K562 (cell line): ENCODE measurements around the gene LSM12. TPM values are rescaled to one million over a fixed set of nuclear protein-coding genes. Genes with fewer than 3 reads are reported as not detected.

ENCODE experiments used
- C11orf30 ChIP-seq: fragments of 450-650 bp; IDR thresholded peaks from 2 replicates; pipeline ENCODE4 v1.6.1; 2016; ENCODE audit warnings: low read depth, mild to moderate bottlenecking
- CREM ChIP-seq: IDR thresholded peaks from 2 replicates; pipeline ENCODE4 v1.6.1; 2014; ENCODE audit warnings: antibody characterized with exemption, low read depth
- CSDE1 ChIP-seq, 2 experiments: fragments of 450-650 bp; IDR thresholded peaks; 2 replicates each; pipeline ENCODE4 v1.6.1; 2016; ENCODE audit warnings: mild to moderate bottlenecking in 1 of 2
- EGR1 ChIP-seq: fragments of 450-650 bp; conservative IDR thresholded peaks from 2 replicates; pipeline ENCODE4 v1.6.1; 2017; ENCODE audit warnings: mild to moderate bottlenecking
- ESRRB ChIP-seq: fragments of 250-450 bp; sonication (Bioruptor Pico); IDR thresholded peaks from 2 replicates; pipeline ENCODE4 v1.5.0; 2020; ENCODE audit warnings: mild to moderate bottlenecking, moderate library complexity, borderline replicate concordance
- HDAC6 ChIP-seq: IDR thresholded peaks from 2 replicates; pipeline ENCODE4 v1.6.1; 2012; ENCODE audit warnings: low read depth, mild to moderate bottlenecking, control low read depth, inconsistent platforms, low read length, moderate library complexity
- HNRNPL ChIP-seq: fragments of 200-400 bp; formaldehyde crosslinking; IDR thresholded peaks from 2 replicates; pipeline ENCODE4 v1.6.1; 2017; ENCODE audit warnings: low read depth, mild to moderate bottlenecking, low read length
- KLF1 ChIP-seq: fragments of 450-650 bp; IDR thresholded peaks from 2 replicates; pipeline ENCODE4 v1.6.1; 2016; ENCODE audit warnings: missing genetic modification characterization, missing compliant biosample characterization
- MEF2D ChIP-seq: conservative IDR thresholded peaks from 2 replicates; pipeline ENCODE4 v1.6.1; 2016; ENCODE audit warnings: low read depth, missing genetic modification characterization, missing compliant biosample characterization
- MYNN ChIP-seq, 2 experiments: sonication (generic); formaldehyde crosslinking in 1 of 2; IDR thresholded peaks; 2 replicates each; pipeline versions ENCODE4 v1.5.0 to v1.6.1; 2016 to 2020; ENCODE audit warnings: antibody characterized with exemption in 1 of 2, missing genetic modification reagents in 1 of 2
- NCOR1 ChIP-seq: fragments of 450-650 bp; IDR thresholded peaks from 2 replicates; pipeline ENCODE4 v1.6.1; 2016; ENCODE audit warnings: mild to moderate bottlenecking, moderate library complexity
- POLR3A ChIP-seq: IDR thresholded peaks from 2 replicates; pipeline ENCODE4 v1.6.1; 2011; ENCODE audit warnings: borderline replicate concordance, mild to moderate bottlenecking, moderate library complexity; ENCODE audit not compliant: insufficient read length, insufficient read depth; ENCODE audit errors: extremely low read depth
- RBM25 ChIP-seq: fragments of 200-400 bp; formaldehyde crosslinking; IDR thresholded peaks from 2 replicates; pipeline ENCODE4 v1.6.1; 2018; ENCODE audit warnings: low read length, low read depth, moderate library complexity; ENCODE audit not compliant: severe bottlenecking
- RBM39 ChIP-seq: fragments of 200-400 bp; formaldehyde crosslinking; optimal IDR thresholded peaks from 2 replicates; pipeline ENCODE3; 2018; ENCODE audit warnings: low read depth, low read length
- RCOR1 ChIP-seq, 2 experiments: IDR thresholded peaks; 2 replicates each; pipeline ENCODE4 v1.6.1; 2012; ENCODE audit warnings: low read depth in 2 of 2, low read length in 2 of 2, borderline replicate concordance in 1 of 2, improper control_type of control experiment in 1 of 2
- TBP ChIP-seq: optimal IDR thresholded peaks from 2 replicates; pipeline ENCODE3; 2011; ENCODE audit warnings: low read depth, low read length, improper control_type of control experiment
- ZNF23 ChIP-seq: fragments of 250-450 bp; sonication (Bioruptor Pico); IDR thresholded peaks from 2 replicates; pipeline ENCODE4 v1.4.0; 2020; ENCODE audit warnings: mild to moderate bottlenecking
- ZNF584 ChIP-seq: fragments of 200-800 bp; sonication (Bioruptor generic); IDR thresholded peaks from 2 replicates; pipeline ENCODE4 v1.6.1; 2016; ENCODE audit warnings: low read depth, mild to moderate bottlenecking, missing genetic modification characterization, missing compliant biosample characterization
- ZNF778 ChIP-seq: fragments of 450-650 bp; formaldehyde crosslinking; IDR thresholded peaks from 2 replicates; pipeline ENCODE4 v1.4.0; 2020; ENCODE audit warnings: mild to moderate bottlenecking, moderate library complexity
- polyA plus RNA-seq, 8 experiments: library from polyadenylated mRNA; depleted of rRNA in 4 of 8; stranded (reverse) in 5 of 8; unstranded in 3 of 8; fragments of >200 nt; fragmentation: Nextera tagmentation in 2 of 8; fragmentation: Illumina TruSeq in 1 of 8; extraction: Ambion mirVana in 2 of 8; extraction: Trizol in 1 of 8; gene quantifications; 2 replicates each; pipeline versions ENCODE4 v1.2.1 to v1.2.3, GENCODE V29; 2011 to 2014; ENCODE audit warnings: inconsistent platforms in 1 of 8, missing spikeins in 1 of 8
- total RNA-seq, 7 experiments: library from RNA; depleted of rRNA in 6 of 7; stranded (reverse); fragments of >200 nt in 6 of 7; fragmentation: Illumina TruSeq in 2 of 7; extraction: Trizol in 2 of 7; gene quantifications; 2 replicates each; pipeline versions ENCODE4 v1.2.1 to v1.2.3, GENCODE V29; 2011 to 2021; ENCODE audit warnings: low replicate concordance in 1 of 7
- TF ChIP-seq, protein P1 (sequence below): sonication (generic); formaldehyde crosslinking; IDR thresholded peaks from 2 replicates; pipeline ENCODE4 v1.8.1; 2023; ENCODE audit warnings: mild to moderate bottlenecking, missing genetic modification reagents, moderate library complexity
- TF ChIP-seq, protein P2 (sequence below): sonication (generic); formaldehyde crosslinking; IDR thresholded peaks from 2 replicates; pipeline ENCODE4 v1.8.0; 2023; ENCODE audit warnings: mild to moderate bottlenecking, missing genetic modification reagents
- TF ChIP-seq, protein P3 (sequence below): fragments of 450-650 bp; formaldehyde crosslinking; IDR thresholded peaks from 2 replicates; pipeline ENCODE4 v1.4.0; 2020; ENCODE audit warnings: mild to moderate bottlenecking
- TF ChIP-seq, protein P4 (sequence below): IDR thresholded peaks from 2 replicates; pipeline ENCODE4 v1.6.1; 2011; ENCODE audit not compliant: insufficient read length; ENCODE audit errors: extremely low read depth

Gene LSM12
- total and polyA plus RNA-seq, 9 of the 15 experiments (the other 6 are each of a cell fraction or from before 2014, with no cell fraction given) = 53.0 to 258 (median 89.3) TPM

DNA sequence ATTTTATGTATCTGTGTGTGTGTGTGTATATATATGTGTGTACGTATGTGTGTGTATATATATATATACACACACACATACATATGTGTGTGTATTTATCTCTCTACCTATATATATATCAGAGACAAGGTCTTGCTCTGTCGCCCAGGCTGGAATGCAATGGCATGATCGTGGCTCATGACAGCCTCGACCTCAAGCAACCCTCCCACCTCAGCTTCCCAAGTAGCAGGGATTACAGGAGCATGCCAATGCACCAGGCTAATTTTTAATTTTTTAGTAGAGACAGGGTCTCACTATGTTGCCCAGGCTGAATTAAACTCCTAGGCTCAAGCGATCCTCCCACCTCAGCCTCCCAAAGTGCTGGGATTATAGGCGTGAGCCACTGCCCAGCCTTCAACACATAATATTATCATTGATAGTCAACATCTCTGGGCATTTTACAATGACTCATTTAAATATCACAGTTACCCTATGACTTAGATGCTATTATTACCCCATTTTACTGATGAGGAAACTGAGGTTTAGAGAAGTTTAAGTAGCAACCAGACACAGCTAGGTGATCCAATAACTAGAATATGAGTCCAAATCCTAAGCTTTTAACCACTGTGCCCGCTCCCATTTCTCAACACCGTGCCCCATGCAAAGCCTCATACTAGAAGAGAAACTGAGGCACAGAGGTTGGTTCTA, 28.4 kb upstream of the LSM12 start (continued):
- TF ChIP-seq RBM25 = peak; percentile 97
- TF ChIP-seq, protein P1, sequence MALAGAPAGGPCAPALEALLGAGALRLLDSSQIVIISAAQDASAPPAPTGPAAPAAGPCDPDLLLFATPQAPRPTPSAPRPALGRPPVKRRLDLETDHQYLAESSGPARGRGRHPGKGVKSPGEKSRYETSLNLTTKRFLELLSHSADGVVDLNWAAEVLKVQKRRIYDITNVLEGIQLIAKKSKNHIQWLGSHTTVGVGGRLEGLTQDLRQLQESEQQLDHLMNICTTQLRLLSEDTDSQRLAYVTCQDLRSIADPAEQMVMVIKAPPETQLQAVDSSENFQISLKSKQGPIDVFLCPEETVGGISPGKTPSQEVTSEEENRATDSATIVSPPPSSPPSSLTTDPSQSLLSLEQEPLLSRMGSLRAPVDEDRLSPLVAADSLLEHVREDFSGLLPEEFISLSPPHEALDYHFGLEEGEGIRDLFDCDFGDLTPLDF (CRISPR knock-in tag) = no peak
- 0 out of 2 replicates have a peak, but pooled peaks have one; percentile 26 for TF ChIP-seq ZNF584 (CRISPR knock-in tag)
- no peak for TF ChIP-seq ZNF778 (CRISPR knock-in tag)
- TF ChIP-seq C11orf30 = no peak
- TF ChIP-seq POLR3A = no peak
- no peak for TF ChIP-seq MEF2D (tag)
- TF ChIP-seq, protein P2, sequence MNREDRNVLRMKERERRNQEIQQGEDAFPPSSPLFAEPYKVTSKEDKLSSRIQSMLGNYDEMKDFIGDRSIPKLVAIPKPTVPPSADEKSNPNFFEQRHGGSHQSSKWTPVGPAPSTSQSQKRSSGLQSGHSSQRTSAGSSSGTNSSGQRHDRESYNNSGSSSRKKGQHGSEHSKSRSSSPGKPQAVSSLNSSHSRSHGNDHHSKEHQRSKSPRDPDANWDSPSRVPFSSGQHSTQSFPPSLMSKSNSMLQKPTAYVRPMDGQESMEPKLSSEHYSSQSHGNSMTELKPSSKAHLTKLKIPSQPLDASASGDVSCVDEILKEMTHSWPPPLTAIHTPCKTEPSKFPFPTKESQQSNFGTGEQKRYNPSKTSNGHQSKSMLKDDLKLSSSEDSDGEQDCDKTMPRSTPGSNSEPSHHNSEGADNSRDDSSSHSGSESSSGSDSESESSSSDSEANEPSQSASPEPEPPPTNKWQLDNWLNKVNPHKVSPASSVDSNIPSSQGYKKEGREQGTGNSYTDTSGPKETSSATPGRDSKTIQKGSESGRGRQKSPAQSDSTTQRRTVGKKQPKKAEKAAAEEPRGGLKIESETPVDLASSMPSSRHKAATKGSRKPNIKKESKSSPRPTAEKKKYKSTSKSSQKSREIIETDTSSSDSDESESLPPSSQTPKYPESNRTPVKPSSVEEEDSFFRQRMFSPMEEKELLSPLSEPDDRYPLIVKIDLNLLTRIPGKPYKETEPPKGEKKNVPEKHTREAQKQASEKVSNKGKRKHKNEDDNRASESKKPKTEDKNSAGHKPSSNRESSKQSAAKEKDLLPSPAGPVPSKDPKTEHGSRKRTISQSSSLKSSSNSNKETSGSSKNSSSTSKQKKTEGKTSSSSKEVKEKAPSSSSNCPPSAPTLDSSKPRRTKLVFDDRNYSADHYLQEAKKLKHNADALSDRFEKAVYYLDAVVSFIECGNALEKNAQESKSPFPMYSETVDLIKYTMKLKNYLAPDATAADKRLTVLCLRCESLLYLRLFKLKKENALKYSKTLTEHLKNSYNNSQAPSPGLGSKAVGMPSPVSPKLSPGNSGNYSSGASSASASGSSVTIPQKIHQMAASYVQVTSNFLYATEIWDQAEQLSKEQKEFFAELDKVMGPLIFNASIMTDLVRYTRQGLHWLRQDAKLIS (CRISPR knock-in tag) = no peak
- TF ChIP-seq ZNF23 (CRISPR knock-in tag) = no peak
- no peak for TF ChIP-seq HDAC6
- no peak for TF ChIP-seq NCOR1
- TF ChIP-seq ESRRB (CRISPR knock-in tag) = no peak
- no peak for TF ChIP-seq CREM
- no peak for TF ChIP-seq MYNN (IDR thresholded peaks at IDR 0.05)
- no peak for TF ChIP-seq MYNN (CRISPR knock-in tag; IDR thresholded peaks at IDR 0.05)
- TF ChIP-seq EGR1 = no peak
- TF ChIP-seq, protein P3, sequence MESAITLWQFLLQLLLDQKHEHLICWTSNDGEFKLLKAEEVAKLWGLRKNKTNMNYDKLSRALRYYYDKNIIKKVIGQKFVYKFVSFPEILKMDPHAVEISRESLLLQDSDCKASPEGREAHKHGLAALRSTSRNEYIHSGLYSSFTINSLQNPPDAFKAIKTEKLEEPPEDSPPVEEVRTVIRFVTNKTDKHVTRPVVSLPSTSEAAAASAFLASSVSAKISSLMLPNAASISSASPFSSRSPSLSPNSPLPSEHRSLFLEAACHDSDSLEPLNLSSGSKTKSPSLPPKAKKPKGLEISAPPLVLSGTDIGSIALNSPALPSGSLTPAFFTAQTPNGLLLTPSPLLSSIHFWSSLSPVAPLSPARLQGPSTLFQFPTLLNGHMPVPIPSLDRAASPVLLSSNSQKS (CRISPR knock-in tag) = no peak
- no peak for TF ChIP-seq TBP
- TF ChIP-seq RCOR1 (IDR thresholded peaks at IDR 0.05; ENCODE audit: borderline replicate concordance in 1 of 2, low read depth in 2 of 2, low read length in 2 of 2) = 0 out of 4 replicates have a peak, but pooled peaks of 1 of the 2 experiments have one; percentile 31
- TF ChIP-seq, protein P4, sequence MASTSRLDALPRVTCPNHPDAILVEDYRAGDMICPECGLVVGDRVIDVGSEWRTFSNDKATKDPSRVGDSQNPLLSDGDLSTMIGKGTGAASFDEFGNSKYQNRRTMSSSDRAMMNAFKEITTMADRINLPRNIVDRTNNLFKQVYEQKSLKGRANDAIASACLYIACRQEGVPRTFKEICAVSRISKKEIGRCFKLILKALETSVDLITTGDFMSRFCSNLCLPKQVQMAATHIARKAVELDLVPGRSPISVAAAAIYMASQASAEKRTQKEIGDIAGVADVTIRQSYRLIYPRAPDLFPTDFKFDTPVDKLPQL = no peak
- TF ChIP-seq RBM39 = no peak
- no peak for TF ChIP-seq HNRNPL
- TF ChIP-seq KLF1 (tag) = no peak
- TF ChIP-seq CSDE1 (IDR thresholded peaks at IDR 0.05) = no peak
